HG03558 (cell line): ENCODE results near the gene MYO3B.
"Not testable (repeated sequence)": the region's sequence is repeated elsewhere in the genome, so short reads cannot be mapped to it uniquely, and the experiment has no call there.

Source experiments
- ATAC-seq: cut with Tn5 transposase; IDR thresholded peaks from one replicate; pipeline ENCODE4 v1.9.1; 2021; ENCODE audit warnings: moderate number of reproducible peaks; ENCODE audit not compliant: unreplicated experiment; ENCODE audit errors: extremely low read depth

Gene MYO3B

DNA sequence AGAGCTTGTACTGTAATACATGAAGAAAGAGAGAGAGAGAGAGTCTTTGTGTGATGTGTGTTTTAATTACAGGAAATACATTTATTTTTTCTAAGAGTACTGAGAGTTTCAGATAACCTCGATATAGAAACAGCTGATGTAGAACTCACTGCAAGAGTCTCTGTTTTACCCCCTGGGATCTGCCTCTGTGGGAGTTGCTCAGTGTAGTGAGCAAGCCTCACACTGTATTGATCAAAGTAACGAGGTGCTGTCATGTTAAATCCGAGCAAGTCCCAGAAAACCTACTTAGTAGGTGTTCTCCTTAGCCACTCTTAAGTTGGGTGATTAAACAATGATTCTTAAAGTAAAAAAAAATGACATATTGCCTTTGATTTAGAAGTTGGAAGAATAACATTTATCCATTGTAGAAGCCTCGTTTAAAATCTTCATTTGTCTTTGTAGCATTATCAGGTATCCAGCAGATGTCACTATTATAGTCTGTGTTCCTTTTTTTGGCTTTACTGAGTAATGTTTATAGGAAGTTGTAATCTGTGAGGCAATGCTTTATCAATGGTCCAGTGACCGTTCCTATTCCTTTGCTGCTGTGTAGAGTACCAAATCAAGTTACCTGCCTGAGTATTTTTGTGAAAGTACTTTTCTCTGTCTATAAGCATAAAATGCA, 219.0 kb downstream of the MYO3B start:
- ATAC-seq, result no peak

DNA sequence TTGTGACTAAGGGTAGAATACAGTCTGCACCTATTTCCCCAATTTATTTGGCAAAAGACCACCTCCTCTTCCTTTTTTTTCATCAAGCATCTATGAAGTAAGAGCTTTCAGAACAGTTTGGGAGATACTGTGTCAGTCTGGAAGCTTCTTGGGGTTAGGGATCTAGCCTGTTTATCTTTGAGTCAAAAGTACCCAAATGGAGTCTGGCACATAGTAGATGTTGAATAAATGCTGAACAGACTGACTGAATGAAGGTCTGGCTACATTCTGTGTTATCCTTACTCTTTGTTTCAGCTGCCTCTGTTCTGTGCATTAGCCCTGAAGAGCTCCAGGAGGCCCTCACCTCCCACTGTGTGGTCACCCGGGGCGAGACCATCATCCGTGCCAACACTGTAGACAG, 223.2 kb downstream of the MYO3B start:
- ATAC-seq, result no peak

DNA sequence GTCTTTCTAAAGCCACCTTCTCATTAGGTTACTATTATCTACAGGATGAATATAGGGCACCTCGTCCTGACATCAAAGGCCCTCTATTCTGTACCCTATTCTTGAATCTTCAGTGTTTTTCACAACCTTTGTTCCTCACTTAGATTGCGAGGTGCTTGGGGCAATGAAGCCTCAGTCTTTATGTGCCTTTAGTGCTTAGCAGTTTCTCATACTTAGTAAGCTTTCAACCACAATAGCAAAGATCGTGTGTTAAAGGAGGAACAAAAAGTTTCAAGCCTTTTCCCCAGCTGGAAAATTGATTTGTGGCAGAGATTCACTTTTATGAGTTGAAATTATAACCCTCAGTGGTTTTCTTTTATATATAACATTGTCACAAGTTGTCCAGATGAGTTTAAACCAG, 226.9 kb downstream of the MYO3B start:
- ATAC-seq, result no peak

DNA sequence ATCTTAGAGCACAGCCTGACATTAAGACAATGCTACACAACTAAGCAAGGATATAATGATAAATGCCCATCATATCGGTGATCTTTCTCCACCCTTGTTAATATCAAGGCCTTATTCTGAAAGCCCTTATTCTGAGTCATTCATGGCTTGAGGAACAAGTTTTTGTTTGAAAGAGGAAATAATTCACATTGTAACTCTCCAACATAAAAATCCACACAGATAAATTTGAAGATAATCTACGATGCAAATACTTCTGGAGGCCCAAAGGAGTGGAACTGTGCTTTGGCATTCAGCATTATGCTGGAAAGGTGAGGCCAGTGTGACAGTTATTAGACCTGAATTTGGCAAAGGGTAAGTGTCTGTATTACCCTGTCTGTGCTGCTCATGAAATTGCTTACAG, 227.4 kb downstream of the MYO3B start:
- no peak for ATAC-seq

DNA sequence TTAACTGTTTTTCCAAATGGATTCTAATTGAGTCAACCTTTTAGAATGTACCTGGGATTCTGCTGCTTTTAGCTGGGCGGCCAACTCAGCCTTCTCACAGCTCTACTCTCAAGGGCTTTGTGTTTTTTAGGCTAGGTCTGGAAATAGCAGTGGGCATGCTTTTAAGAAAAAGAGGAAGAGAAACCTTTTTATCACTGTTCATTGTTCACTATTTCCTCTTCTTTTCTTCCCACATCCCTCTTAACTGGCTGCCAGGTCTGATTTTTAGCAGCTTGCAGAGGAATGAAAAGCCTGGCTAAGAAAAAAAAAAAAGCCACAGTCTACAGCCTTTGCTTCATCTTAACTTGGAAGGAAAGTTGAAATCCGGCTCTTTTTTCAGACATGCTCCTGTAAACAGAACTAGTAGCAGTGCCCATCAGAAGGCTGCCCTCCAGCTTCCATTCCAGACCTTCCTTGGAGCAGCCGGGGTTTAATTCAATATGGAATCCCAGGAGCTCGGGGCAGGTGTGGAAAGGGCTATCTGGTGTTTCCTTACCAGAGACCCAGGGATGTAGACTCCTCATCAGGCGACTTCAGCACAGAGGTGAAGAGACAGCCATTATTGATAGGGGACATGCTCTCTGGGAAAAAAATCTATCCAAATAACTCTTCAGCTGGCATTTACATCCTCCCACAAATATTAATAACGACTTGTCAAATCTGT, 230.7 kb downstream of the MYO3B start:
- ATAC-seq, result no peak

DNA sequence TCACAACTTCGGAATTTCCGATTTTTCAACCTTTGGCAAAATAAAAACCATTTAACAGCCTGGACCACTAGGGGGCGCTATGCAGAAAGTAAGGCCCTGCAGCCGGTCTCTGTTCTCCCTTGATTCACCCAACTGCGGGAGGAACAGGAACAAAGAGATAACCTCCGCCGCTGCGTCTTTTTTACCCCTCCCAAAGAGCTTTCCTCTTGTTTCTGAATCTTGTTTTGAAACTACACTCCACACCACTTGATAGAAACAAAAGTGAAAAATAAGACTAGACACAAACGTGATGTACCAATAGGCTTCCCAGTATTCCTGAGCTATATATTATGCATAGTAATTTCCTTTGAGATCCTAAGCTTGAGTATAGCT, 231.2 kb downstream of the MYO3B start:
- ATAC-seq, result no peak

DNA sequence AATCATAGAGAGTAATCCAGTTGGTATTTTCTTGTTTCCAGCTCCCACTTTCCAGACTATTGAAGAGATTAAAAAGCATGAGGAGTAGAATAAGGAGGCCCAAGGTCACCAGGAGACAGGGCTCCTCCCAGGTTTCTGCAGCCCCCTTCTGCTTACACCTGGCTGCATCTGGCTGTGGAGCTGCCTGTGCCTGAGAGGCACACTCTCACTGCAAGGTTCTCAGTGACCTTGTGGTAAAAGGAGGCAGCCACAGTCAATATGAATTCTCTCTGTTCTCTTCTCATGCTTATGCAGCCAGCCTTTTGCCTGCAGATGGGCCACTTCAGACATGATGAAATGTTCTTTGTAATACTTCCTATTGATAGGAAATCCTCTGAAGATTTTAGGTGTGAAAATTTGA, 233.7 kb downstream of the MYO3B start:
- ATAC-seq, result no peak

DNA sequence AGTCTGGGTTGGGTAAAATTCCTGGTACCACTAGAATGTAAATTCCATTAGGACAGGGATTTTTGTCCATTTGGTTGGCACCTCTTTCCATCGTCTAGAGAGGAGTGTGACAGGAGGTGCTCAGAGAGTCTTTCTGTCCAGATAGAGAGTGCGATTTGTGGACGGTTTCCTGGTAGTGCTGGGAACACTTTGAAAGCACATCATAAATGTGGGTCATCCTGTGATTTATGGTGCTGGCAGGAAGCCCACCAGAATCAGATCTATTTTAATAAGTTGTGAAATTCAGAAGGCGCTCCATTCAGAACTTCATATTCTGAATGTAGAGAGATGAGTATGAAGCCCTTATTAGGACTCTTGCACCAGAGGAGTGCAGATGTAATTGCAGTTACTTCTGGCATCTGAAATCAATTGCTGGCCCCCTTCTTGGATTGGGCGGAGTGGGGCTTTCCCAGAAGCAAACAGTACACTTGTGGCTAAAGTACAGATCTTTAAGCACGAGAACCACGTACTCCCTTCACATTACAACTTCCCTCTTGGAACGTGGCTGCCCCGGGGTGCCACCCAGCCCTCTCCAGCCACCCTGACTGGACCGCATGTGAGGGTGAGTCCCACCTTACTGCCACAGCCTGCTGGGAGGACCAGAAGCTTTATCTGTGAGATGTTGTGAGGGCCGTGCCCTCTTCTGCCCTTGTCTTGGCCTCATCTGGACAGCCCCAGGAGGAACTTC, 243.2 kb downstream of the MYO3B start:
- no peak for ATAC-seq

DNA sequence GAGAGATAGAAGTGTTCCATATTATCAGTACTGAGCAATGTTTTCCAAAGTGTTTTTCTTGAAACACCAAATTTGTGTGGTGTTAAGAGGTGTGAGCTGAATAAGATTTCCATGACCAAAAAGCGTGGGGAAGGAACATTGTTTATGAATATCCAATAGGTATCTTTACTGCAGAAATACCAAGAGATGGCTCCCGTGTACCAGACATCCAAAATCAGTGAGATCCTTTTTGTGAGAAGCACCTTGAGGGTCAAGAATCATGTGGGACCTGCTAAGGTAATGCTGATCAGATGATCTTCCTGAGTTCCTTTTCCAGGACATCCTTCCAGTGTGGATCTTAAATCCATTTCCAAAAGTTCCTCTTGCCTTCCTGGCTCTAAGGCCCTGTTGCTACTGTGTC, 246.0 kb downstream of the MYO3B start:
- no peak for ATAC-seq

DNA sequence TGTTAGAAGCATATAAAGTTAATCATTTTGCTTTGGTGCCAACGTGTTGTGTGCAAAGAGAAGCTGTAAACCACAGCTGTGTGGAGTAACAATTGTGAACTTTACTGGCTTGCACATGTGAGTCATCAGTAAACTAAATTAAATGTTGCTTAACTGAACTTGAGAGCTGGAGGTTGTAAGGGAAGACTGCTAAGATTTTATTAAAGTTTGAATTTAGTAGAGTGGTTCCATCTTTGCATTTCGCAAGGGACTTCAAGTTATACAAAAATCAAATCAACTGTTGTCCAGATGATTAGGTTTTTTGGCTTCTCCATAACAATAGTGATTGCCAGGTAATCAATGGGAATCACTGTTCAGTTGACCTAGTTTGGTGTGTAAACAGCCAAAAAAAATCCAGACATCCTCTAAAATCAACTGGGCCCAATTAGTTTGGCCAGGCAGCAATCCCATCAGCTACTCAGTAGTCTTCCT, 247.4 kb downstream of the MYO3B start:
- no peak for ATAC-seq

DNA sequence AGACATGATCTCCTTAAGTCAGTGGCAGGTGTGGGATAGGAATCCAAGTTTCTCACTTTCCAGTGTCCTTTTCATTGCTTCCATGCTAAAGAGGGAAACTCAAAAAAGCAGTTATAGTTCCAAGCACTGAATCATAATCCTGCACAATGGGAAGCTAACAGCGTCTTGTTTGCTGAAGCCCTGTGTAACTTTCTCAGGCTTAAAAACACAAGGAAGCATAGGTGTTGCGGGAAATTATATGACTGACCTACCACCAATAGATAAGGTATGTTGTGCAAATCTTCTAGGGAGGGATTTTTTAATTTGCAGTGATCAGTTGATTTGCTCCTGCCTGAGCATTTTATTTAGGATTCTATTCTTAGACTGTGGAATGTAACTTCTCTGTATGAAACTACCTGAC, 250.9 kb downstream of the MYO3B start:
- no peak for ATAC-seq

DNA sequence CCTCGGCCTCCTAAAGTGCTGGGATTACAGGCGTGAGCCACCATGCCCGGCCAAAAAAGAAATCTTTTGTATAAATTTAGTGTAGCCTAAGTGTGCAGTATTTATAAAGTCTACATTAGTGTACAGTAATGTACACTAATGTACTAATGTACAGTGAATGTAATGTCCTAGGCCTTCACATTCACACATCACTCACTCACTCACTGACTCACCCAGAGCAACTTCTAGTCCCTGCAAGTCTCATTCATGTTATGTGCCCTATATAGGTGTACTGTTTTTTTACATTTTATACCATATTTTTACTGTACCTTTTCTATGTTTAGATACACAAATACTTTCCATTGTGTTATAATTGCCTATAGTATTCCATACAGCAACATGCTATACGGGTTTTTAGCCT, 254.9 kb downstream of the MYO3B start:
- ATAC-seq, result no peak

DNA sequence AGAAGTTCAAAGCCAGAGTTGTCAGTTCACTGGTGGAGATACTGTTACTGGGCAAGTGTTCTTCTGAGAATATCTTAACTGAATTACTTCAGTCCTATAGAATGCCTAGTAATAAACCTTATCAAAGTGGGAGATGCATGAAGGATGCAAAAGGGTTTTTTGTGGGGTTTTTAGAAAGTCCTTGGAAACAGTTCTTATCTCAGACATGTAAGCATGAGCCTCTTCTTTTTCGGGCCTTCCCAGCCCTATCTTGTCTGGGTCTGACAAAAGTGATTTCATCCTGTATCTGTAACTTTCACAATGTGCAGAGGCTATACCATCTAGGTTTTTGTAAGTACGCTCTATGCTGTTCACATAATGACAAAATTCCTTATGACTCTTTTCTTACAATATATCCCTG, 255.5 kb downstream of the MYO3B start:
- ATAC-seq, result no peak

DNA sequence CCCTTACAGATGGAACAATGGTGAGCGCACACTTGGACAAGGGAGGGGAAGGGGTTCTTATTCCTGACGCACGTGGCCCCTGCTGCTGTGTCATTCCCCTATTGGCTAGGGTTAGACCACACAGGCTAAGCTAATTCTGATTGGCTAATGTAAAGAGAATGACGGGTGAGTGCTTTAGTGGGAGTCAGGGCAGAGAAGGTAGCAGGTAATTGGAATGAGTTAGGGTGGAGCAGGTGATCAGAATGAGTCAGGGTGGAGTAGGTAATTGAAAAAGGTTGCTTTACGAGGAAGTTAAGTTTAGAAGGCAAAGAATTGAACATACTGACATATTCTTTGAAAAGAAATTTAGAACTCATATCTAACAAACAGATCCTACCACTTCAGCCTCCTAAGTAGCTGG, 256.4 kb downstream of the MYO3B start:
- ATAC-seq, result not testable (repeated sequence)

DNA sequence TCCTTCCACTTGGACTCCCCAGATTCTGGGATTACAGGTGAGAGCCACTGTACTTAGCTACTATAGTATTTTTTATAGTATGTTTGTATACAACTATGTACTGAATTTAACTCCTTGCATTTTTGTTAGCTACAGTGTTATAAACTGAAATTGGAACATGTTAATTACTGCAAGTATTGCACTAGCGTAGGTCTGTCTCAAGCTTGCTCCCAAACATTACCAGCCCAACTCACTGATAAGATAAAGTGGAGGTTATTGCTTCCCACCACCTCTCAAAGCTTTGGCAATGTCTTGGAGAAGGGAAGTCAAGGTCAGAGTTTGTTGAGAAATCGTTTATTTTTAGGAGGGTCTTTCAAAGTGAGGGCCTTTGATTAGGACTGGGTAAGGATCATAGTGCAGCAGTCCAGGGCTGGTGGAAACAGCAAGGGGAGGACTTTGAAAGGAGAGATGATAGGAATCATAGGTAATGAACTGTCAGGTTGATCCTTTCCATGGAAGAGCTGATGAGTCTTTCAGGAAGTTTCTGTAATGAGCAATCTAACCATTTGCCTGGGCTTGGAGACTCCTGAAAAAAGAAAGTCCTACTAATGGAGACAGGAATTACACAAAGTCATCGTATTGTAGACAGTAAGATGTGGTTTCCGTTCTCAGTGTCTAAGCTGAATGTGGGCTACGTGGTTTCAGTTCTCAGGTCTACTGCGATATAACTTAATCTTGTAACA, 257.1 kb downstream of the MYO3B start:
- ATAC-seq, result no peak

DNA sequence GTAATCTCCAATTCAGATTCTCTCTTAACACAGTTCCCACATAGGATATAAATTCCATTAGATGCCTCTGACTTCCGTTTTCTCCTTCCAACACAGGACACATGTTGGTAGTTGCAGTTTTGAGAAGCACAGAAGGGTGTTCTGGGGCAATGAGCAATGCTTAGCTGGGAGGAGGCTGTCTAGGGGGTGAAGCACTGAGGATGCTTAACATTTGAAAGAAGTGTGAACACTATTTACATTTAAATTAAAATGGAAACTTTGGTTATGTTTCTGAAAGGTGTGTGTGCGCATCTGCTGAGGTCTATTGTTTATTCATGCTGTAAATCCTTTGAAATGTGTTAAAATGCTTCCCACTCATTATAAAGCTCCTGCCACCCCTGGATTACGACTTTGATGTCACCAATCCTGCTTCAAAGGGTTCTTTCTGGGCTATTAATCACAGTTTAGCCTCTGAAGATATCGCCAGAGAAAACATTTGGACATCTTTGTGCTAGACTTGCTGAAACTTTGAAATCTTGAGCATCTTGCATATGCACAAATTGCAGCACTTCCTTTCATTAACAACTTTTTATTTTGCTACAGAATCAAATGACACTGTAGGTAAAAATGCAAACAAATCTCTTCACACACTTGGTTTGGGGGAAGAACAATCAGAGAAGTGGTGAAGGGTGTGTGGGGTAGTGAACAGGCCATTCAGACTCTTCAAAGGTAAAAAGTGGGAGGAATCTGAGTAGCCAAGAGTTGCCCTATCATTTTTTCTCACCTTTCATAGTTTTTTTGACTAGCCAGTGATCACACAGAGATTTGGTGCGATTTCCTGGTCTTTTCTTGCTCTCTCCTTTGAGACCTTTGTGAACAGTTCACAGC, 258.4 kb downstream of the MYO3B start:
- no peak for ATAC-seq

DNA sequence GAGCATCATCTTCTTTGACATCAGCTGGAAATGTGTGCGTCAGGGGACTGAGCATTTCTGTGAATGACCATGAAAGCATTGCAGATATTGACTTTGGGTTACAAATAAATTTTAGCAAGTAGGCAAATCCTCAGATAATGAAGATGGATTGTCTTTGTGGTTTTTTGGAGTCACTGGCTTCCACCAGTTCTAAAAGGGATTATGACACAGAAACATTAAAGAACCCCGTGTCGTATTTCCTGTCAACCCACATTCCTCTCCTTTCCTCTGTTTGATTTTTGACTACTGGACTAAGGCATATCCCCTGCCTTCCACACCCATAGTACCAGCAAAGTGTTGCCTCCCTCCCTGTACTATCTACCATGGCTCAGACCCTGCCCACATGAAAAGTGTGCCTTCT, 268.1 kb downstream of the MYO3B start:
- ATAC-seq, result no peak

DNA sequence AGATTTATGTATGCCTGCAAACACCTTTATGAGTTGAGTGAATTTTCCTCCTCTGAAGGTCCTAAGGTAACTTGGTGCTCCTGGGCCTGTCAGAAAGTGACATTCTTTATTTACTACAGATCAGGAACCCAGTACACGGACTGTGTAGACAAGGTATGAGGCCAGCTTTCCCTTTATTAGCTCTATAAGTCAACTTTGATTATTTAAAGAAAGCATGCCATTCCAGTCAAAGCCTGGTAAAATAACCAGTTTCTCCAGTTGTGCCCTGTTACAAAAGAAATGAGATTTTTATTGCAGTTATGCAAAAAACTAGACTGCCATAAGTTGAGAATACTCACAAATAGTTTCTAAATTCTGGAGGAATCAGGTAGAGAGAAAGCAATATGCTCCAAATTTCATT, 271.1 kb downstream of the MYO3B start:
- no peak for ATAC-seq

DNA sequence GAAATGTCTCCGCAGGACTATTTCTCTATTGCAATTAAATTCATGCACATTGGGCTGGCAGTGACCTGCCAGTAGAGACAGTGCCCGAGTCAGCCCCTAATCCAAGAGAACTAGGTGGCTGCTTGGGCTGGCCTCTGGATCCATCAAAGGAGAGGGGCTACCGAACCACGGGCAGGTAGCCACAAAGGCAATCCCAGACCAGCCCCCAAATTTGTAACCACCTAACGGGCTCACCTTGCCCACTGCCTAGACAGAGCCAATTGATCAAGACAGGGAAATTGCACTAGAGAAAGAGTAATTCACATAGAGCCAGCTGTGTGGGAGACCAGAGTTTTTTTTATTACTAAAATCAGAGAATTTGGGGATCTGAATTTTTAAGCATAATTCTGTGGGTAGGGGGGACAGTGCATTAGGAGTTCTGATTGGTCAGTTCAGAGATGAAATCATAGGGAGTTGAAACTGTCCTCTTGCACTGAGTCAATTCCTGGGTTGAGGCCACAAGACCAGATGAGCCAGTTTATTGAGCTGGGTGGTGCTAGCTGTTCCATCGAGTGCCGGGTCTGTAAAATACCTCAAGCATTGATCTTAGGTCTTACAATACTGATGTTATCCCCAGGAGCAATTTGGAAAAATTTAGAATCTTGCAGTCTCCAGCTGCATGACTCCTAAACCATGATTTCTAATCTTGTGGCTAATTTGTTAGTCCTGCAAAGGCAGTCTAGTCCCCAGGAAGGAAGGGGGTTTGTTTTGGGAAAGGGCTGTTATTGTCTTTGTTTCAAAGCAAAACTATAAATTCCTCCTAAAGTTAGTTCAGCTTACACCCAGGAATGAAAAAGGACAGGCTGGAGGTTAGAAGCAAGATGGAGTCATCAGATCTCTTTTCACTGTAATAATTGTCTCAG, 276.8 kb downstream of the MYO3B start:
- no peak for ATAC-seq
